GM03348 (cell line): Measurements from ENCODE around the gene BAIAP2L2.
"Not testable (repeated sequence)": the region's sequence is repeated elsewhere in the genome, so short reads cannot be mapped to it uniquely, and the experiment has no call there.

Experiments
- DNase-seq: peaks from one replicate; pipeline ENCODE4 v3.0.0; 2012; ENCODE audit warnings: low spot score

BAIAP2L2 gene

GRCh38 chr22:38081636-38081940, 28.9 kb downstream of the BAIAP2L2 start:
- no peak for DNase-seq

GRCh38 chr22:38080850-38081635, 29.4 kb downstream of the BAIAP2L2 start:
- peak; percentile 62 for DNase-seq

- no peak for DNase-seq
Measured at GRCh38 chr22:38080474-38080849, 30.0 kb downstream of the BAIAP2L2 start.

DNA sequence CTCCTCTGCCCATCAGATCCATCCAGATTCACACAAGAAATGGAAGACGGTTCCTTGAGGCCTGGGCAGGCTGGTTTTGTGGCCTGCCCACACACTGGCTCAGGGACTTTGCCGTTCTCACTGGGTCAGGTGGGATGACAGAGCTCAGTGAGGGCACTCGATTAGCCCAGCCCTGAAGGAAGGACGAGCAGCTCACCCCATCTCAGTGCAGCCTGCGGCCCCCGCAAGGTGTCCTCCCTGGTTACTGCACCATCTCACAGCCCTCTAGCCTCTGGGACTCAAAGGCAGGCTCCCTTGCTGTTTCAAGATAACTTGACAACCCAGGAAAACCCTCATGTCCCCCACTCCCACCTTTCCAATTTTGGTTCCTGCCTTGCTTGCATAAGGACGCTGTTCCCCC, 30.7 kb downstream of the BAIAP2L2 start:
- no peak for DNase-seq

- DNase-seq, result not testable (repeated sequence)
Measured at GRCh38 chr22:38079208-38079607, 31.3 kb downstream of the BAIAP2L2 start.

DNA sequence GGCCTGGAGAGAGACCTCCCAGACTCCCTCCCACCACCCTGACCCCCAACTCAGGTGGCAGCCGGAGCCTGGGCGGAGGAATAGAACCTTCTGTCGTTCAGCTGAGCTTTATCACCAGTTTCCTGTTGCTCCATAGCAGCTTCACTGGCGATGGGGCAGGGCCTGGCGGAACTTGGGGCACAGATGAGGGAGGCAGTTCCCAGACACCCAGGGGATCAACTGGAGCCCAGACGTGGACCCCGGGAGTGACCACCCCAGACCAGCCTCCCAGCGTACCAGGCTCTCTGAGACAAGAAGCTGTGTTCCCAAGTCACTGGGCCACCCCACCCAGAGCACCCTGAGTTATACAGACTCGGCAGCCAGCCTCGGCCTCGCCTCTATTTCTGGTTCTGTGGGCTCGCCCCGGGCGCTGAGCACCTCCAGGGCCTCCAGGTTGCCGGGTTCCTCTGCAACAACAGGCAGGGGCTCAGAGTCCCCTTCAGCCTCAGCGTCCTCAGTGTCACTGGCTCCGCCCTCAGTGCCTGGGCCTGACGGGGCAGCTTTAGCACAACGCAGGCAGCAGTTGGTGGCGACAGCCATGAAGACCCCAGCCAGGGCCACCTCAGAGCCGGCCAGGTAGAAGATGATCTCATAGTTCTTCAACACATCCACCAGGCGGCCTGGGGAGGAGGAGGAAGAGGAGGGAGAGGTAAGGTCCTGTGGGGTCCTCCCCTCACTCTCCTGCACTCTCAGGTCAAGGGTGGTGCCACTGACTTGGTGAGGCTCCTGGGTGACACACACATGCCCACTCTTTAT, 32.2 kb downstream of the BAIAP2L2 start:
- DNase-seq, result no peak

GRCh38 chr22:38077595-38077994, 32.9 kb downstream of the BAIAP2L2 start:
- DNase-seq, result no peak

GRCh38 chr22:38077096-38077495, 33.4 kb downstream of the BAIAP2L2 start:
- no peak for DNase-seq

GRCh38 chr22:38075961-38076360, 34.5 kb downstream of the BAIAP2L2 start:
- no peak for DNase-seq

DNA sequence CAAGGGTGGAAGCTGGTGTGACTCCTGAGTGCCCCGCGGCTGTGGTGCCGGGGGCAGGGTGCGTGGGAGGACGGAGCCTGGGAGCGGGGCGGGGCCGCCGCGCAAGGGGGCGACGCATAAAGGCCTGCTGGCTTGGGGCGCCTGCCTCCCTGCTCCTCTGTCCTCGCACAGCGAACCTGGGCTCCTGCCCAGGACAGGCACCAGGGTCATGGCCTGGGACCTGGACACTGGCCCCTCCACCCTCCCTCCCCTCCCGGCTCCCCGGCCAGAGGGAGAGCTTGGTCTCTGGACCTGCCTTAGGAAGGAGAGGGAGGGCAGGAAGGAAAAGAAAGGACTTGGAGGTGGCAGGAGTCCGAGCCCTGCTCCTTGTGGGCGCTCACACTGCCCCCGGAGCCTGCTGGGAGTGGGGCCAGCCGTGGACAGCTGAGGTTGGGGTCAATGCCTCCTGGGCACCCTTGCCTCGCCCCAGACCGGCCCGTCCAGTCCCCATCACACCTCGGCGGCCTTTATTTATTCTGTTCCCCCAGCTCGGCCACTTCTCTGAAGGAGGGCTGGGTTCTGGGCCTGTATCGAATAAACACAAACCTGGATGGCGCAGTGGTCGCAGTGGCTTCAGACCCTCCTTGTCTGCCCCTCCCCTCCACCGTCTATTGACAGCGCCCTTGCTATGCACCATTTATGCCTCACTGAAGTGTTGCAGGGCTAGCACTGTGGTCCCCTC, 35.2 kb downstream of the BAIAP2L2 start:
- no peak for DNase-seq

GRCh38 chr22:38074181-38075104, 36.0 kb downstream of the BAIAP2L2 start:
- peak; percentile 83 for DNase-seq

DNA sequence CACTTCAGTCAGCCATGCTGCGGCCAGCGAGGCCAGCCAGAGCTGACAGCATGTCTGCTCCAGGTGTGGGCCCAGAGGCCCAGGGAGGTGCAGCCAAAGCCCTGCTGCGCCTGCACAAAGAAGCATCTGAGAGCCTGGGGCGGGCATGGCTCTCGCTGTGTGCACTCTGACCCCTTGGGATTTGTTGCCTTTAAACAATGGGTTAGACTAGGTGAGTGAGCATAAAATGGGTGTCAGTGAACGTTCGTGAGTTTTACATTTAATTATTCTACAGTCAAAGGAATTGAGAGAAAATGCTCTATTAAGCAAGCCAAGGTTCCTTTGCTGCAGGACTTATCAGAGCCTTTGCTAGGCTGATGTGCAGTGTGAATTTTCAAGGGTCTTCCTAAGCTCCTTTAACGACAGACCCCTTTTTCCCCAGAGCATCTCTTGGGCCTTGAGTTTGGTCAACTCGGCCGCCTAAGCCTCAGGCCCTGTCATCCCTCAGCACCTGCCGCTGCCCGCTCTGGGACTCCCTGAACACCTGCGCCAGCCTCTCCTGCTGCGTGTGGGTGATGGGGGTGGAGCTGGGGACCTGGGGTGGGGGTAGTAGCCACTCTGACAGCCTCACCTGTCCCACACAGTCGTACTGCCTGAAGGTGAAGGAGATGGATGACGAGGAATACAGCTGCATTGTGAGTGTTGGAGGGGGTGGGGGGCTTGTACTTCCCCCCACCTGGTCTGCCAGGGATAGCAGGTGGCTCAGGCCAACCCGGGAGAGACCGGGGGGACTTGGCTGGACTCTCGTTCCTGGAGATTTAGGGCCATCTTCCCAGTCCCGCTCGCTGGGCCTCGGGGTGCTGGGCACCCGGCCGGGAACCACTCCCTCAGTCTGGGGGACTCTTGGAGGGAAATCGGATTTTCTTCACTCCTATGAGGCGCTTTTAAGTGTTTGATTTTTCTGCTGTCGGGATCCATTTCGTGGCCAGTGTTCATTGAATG, 37.0 kb downstream of the BAIAP2L2 start:
- DNase-seq, result no peak

GRCh38 chr22:38072322-38073149, 37.9 kb downstream of the BAIAP2L2 start:
- no peak for DNase-seq

DNA sequence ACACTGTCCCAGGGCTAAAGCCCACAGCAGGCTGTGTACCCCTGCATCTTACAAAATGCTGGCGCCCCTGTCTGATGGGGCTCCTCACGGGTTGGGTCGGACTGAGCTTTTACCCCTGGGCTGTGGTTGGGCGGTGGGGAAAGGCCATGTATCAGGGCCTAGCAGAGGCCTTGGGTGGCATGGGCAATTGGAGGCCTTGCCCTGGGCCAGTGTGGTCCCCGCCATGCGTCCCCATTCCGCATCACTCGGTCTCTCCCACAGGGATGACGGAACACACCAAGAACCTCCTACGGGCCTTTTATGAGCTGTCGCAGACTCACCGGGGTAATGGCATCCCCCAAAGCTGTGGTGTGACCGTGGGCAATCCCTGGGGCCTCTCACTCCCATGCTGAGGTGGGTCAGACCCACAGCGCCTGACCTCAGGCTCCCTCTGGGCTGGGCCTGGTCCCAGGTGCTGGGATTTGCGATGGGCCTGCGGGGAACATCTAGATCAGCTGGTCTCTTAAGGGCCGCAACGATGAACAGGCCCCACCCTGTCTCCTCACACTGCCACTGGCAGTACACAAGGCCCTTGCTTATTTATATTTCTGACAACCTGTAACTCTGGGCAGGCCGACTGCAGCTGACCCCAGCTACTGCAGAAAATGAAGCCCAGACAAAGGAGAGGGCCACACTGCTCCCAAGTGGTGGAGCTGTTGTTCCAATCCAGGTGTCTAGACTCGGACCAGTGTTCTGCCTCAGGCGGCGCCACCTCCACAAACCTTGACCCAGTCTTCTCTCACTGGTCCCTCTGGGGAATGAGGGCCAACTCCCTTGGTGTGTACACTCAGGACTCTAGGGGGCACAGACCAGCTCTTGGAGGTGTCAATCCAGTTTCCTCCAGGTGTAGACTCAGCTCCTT, 38.8 kb downstream of the BAIAP2L2 start:
- DNase-seq, result no peak

- no peak for DNase-seq
Measured at GRCh38 chr22:38070250-38070921, 40.1 kb downstream of the BAIAP2L2 start.

GRCh38 chr22:38069372-38070249, 40.9 kb downstream of the BAIAP2L2 start:
- DNase-seq, result peak; percentile 86
